AG08395 (cell line): Measurements from ENCODE around the gene NEU3.
"Not testable (repeated sequence)": the region's sequence is repeated elsewhere in the genome, so short reads cannot be mapped to it uniquely, and the experiment has no call there.

Experiments
- DNase-seq: peaks from one replicate; pipeline ENCODE4 v3.0.0; 2012; ENCODE audit warnings: mixed read lengths, low spot score

NEU3 gene

GRCh38 chr11:74984070-74984469, 4.7 kb upstream of the NEU3 start:
- DNase-seq: no peak

- DNase-seq: no peak
Observed at GRCh38 chr11:74984730-74985129, 4.0 kb upstream of the NEU3 start.

DNA sequence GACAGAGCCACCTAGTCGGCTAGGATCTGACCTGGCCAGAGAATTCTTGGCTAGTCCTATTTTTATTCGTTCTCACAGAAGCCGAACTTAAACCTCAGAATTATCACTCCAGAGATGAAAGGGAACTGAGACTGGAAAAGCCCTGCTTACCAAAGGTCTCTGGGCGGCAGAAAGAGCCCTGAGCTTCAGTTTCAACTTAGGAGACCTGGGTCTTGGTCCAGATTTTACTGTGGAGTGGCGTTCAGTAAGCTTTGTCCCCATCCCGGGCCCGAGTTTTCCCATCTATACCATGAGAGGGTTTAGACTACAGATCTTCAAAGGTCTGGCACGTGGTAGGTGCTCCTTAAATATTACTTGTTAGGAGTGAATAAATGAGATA, 516 bp downstream of the NEU3 start:
- no peak for DNase-seq

- not testable (repeated sequence) for DNase-seq
Observed at GRCh38 chr11:74990150-74990549, 1.4 kb downstream of the NEU3 start.

GRCh38 chr11:74990941-74991340, 2.2 kb downstream of the NEU3 start:
- DNase-seq: no peak

GRCh38 chr11:74992852-74993251, 4.1 kb downstream of the NEU3 start:
- DNase-seq: no peak

- DNase-seq: no peak
Observed at GRCh38 chr11:75000975-75001354, 12.2 kb downstream of the NEU3 start.

DNA sequence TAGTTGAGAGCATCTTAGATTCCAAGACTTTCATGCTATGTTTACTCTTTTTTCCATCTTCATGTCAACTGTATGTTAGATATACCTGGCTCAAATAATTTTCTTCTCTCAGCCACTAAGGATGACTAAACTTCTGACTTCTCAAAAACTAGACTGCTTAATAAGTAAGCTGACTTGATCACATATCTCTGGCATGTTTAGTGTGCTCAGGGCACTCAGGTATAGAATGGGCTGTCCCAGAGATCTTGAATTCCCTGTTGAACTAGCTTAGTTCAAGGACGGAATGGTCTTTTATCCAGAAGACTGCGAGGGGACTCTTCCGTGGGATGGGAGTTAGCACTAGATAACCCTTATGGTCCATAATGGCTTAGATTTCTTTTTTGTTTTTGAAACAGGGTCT, 13.0 kb downstream of the NEU3 start:
- no peak for DNase-seq

GRCh38 chr11:75002516-75002915, 13.8 kb downstream of the NEU3 start:
- DNase-seq: no peak

DNA sequence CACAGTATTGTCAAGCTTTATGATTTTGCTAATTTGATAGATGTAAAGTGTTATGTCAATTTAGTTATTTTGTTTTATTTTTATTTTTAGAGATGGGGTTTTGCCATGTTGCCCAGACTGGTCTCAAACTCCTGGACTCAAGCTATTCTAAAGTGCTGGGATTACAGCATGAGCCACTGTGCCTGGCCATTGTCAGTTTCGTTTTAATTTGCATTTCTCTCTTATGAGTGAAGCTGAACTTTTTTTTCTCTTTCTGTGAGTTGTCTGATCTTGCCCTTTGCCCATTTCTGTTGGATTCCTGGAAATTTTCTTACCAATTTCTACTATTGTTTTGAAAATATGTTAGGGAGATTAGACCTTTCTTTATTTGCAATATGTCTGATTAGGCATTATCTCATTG, 15.5 kb downstream of the NEU3 start:
- DNase-seq: no peak

DNA sequence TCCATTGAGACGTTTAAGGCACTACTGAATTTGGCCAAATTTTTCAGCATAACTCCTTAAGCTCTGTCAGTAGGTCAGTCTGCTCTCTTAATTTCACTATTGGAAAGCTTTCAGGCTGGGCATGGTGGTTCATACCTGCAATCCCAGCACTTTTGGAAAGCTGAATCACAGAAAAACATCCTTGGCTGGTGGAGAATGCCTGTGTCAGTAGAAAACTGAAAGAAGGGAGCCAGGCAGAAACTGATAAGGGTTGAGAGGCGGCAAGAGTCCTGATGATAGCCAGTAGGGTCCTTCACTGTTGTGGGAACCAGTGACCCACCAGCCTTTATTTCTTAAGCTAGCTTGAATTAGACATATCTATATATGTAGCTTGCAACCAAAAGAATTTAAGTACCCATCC, 22.6 kb downstream of the NEU3 start:
- DNase-seq: no peak

GRCh38 chr11:75011872-75012271, 23.1 kb downstream of the NEU3 start:
- no peak for DNase-seq

DNA sequence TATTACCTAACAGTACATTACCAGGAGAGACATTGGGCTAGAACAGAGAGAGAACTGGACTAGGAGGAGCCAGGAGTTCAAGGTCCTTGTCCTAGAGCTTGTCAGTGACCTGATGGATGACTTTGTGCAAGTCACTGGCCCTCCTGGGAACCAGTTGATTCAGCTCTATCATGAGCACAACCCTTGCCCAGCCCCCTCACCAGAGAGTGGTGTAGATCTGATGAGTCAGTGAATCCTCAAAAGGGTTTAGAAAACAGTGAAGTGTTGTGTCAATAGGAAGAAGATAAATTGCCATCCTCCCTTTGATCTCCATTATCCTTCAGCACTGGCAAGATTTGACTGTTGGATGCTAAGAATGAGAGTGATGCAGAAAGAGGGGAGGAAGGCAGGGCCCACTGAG, 24.3 kb downstream of the NEU3 start:
- DNase-seq: no peak

GRCh38 chr11:75014129-75014528, 25.4 kb downstream of the NEU3 start:
- DNase-seq: peak; percentile 91

GRCh38 chr11:75019200-75019599, 30.5 kb downstream of the NEU3 start:
- DNase-seq: not testable (repeated sequence)

GRCh38 chr11:75020328-75020727, 31.6 kb downstream of the NEU3 start:
- not testable (repeated sequence) for DNase-seq

GRCh38 chr11:75022296-75022695, 33.6 kb downstream of the NEU3 start:
- no peak for DNase-seq

- DNase-seq: peak; percentile 93
Observed at GRCh38 chr11:75022759-75023396, 34.1 kb downstream of the NEU3 start.

DNA sequence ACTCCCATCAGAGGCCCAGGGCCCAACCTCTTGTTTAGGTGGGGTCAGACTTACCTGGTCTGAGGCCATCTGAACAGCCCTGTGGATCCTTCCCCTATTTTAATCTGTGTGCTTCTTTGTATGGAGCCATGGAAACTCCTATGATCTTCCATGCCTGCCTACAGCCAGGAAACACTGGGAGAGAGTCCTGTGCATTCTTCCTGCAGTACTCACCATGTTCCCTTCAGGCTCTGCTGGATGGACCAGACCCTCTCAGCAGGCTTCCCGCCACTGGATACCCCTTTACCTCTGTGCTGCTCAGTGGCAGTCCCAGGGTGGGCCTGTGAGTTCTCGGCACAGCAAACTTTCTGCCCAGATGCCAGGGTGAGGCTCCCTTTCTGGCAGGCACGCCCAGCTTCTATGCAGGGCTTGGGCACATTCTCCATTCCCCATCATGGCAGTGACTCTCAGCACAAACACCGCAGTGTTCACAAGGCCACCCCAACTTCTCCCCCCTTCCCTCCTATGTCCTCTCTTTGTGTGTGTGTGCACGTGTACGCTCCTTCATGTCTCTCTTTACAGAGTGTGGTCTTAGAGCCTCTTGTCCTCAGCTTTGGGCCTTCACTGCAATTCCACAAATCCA, 34.8 kb downstream of the NEU3 start:
- no peak for DNase-seq

DNA sequence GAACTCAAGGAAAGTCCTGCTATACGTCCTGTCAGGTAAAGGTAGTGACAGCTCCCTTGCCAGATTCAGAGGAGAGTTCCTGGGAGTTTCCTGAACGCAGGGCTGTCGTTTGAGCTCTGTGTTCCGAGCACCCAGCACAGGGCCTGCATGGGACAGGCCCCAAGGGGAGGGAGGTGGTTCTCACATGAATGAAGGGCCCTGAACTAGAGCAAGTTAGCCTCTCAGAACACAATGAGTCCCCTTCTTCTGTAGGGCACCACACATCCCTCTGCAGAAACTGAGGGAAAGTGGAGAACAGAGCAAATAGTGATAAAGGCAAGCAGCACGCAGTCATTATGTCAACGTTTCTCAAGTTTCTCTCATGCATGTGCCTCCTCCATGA, 35.3 kb downstream of the NEU3 start:
- no peak for DNase-seq

GRCh38 chr11:75024764-75025211, 36.1 kb downstream of the NEU3 start:
- DNase-seq: no peak

DNA sequence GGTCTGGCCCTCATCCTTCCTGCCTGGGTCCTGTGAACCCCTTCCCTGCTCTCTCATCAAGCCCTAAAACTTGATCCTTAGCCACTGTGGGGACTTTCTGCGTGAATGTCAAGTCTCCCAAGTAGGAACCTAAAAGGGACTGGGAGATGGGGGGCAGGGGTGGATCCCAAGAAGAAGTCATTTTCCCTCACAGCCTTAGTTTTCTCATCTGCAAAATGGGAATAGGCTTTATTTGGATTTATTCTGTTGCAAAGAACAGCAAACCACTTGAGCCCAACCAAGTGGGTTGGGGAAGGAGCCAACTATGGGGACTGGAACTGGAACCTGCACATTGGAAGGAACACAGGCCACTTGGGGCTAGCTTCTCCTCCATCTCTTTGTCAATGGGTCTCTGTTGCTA, 36.8 kb downstream of the NEU3 start:
- DNase-seq: no peak

DNA sequence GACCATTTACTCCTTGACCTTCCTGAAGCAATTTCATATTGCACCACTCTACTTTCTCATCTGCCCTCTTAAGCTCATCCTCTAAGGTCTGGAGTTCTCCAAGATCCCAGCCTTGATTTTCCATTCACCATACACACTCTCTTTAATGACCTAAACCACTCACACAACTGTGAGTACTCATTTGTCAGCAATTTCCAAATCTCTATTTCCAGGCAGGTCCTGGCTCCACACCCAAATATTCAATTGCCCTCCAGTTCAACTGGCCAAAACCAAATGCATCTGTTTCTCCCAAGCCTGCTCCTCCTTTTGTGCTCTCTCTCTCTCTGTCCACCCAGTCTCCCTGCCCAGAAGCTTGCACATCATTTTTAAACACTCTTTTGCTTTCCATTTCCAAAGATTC, 39.6 kb downstream of the NEU3 start:
- no peak for DNase-seq

GRCh38 chr11:75028724-75029123, 40.0 kb downstream of the NEU3 start:
- no peak for DNase-seq
